ENCODE results near the gene NAA10.

Gene NAA10

GRCh38 chrX:153968754-153969124 lies 33.9 kb upstream of the NAA10 start:
- no peak for TF ChIP-seq FOXP2 (optimal IDR thresholded peaks at IDR 0.05; ENCODE audit: borderline replicate concordance, extremely low read depth, extremely low read length, insufficient read depth)
- no peak for TF ChIP-seq TAF1 (IDR thresholded peaks at IDR 0.05; ENCODE audit: borderline replicate concordance, insufficient read depth, low read length)
- no peak for TF ChIP-seq SIN3A (IDR thresholded peaks at IDR 0.05; ENCODE audit: borderline replicate concordance, insufficient read depth, low read length)
- no peak for TF ChIP-seq REST (IDR thresholded peaks at IDR 0.05; ENCODE audit: insufficient read depth in 1 of 2, low read depth in 2 of 2, low read length in 2 of 2)
- no peak for TF ChIP-seq POLR2AphosphoS5 (IDR thresholded peaks at IDR 0.05; ENCODE audit: low read depth, low read length)

GRCh38 chrX:153968255-153968654 lies 33.4 kb upstream of the NAA10 start:
- TF ChIP-seq FOXP2 (optimal IDR thresholded peaks at IDR 0.05; ENCODE audit: borderline replicate concordance, extremely low read depth, extremely low read length, insufficient read depth) (no peak), SIN3A (IDR thresholded peaks at IDR 0.05; ENCODE audit: borderline replicate concordance, insufficient read depth, low read length) (no peak), REST (IDR thresholded peaks at IDR 0.05; ENCODE audit: insufficient read depth in 1 of 2, low read depth in 2 of 2, low read length in 2 of 2) (no peak), TAF1 (IDR thresholded peaks at IDR 0.05; ENCODE audit: borderline replicate concordance, insufficient read depth, low read length) (no peak), POLR2AphosphoS5 (IDR thresholded peaks at IDR 0.05; ENCODE audit: low read depth, low read length) (no peak)

- TF ChIP-seq TAF1 (IDR thresholded peaks at IDR 0.05; ENCODE audit: borderline replicate concordance, insufficient read depth, low read length) (no peak), REST (IDR thresholded peaks at IDR 0.05; ENCODE audit: insufficient read depth in 1 of 2, low read depth in 2 of 2, low read length in 2 of 2) (no peak), FOXP2 (optimal IDR thresholded peaks at IDR 0.05; ENCODE audit: borderline replicate concordance, extremely low read depth, extremely low read length, insufficient read depth) (no peak), SIN3A (IDR thresholded peaks at IDR 0.05; ENCODE audit: borderline replicate concordance, insufficient read depth, low read length) (no peak), POLR2AphosphoS5 (IDR thresholded peaks at IDR 0.05; ENCODE audit: low read depth, low read length) (no peak)
Measured at GRCh38 chrX:153967536-153968224, 32.8 kb upstream of the NAA10 start.

- no peak for TF ChIP-seq REST (IDR thresholded peaks at IDR 0.05; ENCODE audit: insufficient read depth in 1 of 2, low read depth in 2 of 2, low read length in 2 of 2)
- TF ChIP-seq TAF1 (IDR thresholded peaks at IDR 0.05; ENCODE audit: borderline replicate concordance, insufficient read depth, low read length): no peak
- no peak for TF ChIP-seq POLR2AphosphoS5 (IDR thresholded peaks at IDR 0.05; ENCODE audit: low read depth, low read length)
- TF ChIP-seq FOXP2 (optimal IDR thresholded peaks at IDR 0.05; ENCODE audit: borderline replicate concordance, extremely low read depth, extremely low read length, insufficient read depth): no peak
Measured at GRCh38 chrX:153966841-153967535, 32.2 kb upstream of the NAA10 start.

Measured in PFSK-1 (cell line).